ENCODE measurements around the gene L3MBTL1.
A peak's percentile ranks its signal among the peaks of the same experiment; 100 is the strongest.
"Not testable (repeated sequence)": the region's sequence is repeated elsewhere in the genome, so short reads cannot be mapped to it uniquely, and the experiment has no call there.

The L3MBTL1 gene

DNA sequence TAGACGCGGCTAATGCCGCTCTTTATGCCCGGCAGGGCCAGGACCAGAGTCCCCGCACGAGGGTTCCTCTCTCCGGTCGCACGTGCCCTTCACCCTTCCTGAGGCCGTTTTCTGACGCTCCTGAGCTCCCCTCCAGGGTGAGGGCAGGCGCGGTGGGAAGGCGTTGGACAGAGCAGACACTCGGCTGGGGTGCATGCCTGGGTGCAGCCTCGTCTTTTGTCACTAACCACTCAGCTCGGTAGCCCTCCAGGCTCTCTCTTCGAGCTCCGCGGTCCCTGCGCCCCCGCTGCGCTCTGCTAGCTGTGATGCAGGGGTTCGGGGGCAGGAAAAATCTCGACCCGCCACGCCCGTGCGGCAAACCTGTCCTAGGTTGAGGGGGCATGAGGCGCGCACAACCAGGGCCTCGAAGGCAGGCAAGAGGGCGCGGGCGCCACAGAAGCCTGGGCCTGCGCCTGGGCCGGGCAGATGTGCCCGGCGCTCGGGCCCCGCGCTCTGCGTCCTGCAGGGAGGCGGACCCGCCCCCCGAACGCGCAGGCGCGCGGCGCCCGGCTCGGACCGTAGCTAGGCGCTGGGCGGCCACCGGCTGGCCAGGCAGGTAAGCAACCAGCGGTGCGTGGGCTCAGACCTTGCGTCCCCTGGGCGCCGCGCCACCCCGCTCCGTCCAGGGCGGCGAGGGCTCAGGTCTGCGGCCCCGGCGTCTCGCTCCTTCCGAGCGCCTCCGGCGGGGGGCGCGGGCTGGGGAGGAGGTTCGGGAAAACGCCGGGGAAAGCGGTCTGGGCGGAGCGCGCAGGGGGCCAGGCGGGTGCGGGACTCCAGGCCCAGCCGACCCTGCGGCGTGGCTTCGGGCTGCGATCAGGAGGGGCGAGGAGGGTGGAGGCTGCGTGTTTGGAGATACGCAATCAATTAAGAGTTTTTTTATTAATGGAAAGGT is at the start of gene L3MBTL1:
Gene L3MBTL1 (plus strand): TSS at position 548 of the 931 bp plus-strand sequence. CDS start 5,807 bp downstream, outside the sequence.
- DNase-seq: peak; percentile 73

- peak; percentile 53 for DNase-seq
Observed at GRCh38 chr20:43458422-43458924, 49.0 kb upstream of the L3MBTL1 start.

GRCh38 chr20:43459022-43459942 is 48.2 kb upstream of the L3MBTL1 start:
- DNase-seq: no peak

GRCh38 chr20:43460172-43460829 is 47.2 kb upstream of the L3MBTL1 start:
- DNase-seq: no peak

GRCh38 chr20:43460830-43461200 is 46.7 kb upstream of the L3MBTL1 start:
- DNase-seq: no peak

DNA sequence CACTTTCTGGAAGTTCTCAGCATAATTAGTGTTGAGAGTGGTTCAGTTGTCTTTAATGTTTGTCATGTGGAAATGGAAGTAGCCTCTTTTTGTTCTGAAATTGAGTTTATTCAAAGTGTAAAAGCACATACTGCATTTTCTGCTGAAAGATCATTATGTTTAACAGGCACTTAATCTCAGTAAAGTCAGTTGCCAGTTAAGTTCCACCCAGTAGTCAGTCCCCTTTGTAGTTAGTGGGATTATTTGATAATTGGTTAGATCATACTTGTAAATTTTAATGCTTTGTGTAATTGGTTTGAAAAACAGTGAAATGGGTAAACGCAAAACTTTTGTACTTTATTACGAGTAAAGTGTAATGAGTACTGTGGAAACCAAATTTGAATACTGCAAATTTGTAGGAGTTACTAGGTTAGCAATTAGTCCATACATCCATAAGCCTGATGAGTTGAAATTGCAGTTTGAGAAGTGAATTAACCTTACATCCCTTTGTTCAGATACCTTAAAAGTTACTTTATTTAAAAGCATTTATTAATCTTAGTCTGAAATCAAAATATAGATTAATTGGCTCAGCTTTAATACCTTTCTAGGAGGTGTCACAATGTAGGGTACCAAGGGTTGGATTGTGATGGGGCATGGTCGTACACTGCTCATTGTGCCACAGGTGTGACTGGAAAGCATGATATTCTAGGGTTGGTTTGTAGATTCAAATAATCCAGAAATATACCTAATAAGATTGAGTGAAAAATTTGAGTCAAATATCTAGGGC is 45.4 kb upstream of the L3MBTL1 start:
- no peak for DNase-seq

- DNase-seq: no peak
Observed at GRCh38 chr20:43462660-43463526, 44.6 kb upstream of the L3MBTL1 start.

DNA sequence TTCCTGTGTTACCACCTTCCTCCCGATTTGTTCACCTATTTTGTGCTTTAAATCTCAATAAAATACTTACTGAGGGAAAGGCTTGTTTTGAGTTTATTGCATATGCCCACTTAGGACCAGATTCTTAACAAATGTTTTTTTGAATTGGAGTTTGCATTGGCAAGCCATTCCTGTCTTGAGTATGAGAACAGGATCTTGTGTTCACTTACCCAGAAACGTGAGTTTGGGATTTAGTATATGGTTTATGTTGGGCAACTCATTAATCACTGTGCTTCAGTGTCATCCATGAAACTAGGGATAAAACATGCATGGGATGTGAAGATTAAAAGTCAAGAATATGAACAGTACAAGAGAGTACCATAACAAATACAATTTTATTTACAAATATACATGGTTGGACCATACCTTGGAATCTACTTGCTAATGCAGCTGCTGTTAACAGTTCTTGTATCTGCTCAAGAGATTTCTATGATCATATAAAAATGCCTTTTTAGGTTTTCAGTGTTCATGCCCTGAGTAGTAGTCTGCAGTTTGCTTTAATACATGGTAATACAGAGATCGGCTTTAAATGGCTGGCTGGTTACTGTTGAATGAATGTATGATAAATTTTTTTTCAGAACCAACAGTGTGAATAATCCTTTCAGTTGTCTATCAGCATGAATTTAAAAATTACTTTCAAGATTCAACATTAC is 43.8 kb upstream of the L3MBTL1 start:
- DNase-seq: no peak

DNA sequence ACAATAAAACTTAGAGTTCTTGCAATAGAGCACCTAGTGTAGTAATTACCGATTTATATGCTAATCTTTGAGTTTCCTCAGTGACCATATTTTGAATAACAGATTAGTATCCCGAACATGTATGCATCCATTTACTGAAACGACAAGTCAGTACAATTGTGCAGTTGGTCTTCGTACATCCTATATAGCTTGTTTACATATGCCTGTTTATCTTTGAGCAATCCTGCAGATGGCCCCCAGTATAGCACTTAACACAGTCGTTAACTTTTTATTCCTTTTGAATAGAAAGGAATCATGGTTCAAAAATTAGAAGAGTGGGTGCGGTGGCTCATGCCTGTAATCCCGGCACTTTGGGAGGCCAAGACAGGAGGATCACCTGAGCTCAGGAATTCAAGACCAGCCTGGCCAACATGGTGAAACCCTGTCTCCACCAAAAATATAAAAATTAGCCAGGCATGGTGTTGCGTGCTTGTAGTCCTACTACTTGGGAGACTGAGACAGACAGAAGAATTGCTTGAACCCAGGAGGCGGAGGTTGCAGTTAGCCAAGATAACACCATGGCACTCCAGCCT is 43.2 kb upstream of the L3MBTL1 start:
- DNase-seq: no peak

DNA sequence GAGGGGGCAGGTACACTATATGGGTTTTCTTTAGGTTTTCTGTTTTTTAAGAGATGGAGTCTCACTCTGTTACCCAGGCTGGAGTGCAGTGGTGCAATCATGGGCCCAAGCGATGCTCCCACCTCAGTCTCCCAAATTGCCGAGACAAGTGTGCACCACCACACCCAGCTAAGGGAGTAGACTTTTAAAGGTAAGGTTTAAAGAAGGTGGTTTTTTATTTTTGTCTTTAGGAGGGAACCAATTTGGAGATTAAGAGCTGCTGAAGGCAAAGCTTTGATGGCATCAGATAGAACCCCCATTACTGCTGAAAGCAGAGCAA is 41.9 kb upstream of the L3MBTL1 start:
- no peak for DNase-seq

- DNase-seq: no peak
Observed at GRCh38 chr20:43467589-43467988, 39.9 kb upstream of the L3MBTL1 start.

- no peak for DNase-seq
Observed at GRCh38 chr20:43472671-43473380, 34.7 kb upstream of the L3MBTL1 start.

DNA sequence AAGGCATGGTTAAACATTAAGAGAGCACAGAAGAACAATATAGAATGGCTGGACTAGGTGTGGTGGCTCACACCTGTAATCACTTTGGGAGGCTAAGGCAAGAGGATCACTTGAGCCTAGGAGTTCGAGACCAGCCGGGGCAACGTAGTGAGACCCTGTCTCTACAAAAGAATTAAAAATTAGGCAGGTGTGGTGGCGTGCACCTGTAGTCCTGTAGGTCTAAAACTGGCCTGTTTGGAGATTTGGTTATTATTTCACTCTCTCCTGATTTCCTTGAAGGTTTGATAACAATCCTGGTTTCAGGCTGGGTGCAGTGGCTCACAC is 34.2 kb upstream of the L3MBTL1 start:
- no peak for DNase-seq

- no peak for DNase-seq
Observed at GRCh38 chr20:43477193-43477592, 30.3 kb upstream of the L3MBTL1 start.

DNA sequence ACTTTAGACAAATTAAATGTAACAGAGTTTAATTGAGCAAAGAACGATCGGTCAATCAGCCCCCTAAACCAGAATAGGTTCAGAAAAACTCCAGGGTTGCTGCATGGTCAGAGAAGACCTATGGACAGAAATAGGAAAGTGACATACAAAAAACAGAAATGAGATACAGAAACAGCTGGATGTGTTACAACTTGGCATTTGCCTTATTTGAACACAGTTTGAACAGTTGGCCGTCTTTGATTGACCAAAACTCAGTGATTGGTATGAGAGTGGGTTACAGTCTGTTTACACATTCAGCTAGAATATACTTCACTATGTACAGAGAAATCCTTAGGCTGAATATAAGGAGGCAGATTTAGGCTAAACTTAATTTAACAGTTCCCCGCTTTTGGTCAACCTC is 29.9 kb upstream of the L3MBTL1 start:
- DNase-seq: no peak

DNA sequence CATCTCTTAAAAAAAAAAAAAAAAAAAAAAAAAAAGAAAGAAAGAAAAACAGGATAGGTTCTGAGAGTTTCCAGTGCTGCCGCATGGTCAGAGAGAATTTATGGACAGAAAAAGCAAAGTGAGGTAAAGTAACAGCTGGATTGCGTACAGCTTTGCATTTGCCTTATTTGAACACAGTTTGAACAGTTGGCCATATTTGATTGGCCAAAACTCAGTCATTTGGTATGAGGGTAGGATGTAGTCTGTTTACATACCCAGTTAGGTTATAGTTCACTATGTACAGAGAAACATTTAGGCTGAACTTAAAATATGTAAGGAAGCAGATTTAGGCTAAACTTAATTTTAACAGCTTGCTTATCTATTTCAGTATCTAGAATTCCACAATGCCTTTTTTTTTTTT is 17.5 kb upstream of the L3MBTL1 start:
- DNase-seq: no peak

- no peak for DNase-seq
Observed at GRCh38 chr20:43492101-43492500, 15.4 kb upstream of the L3MBTL1 start.

- DNase-seq: no peak
Observed at GRCh38 chr20:43495388-43495787, 12.1 kb upstream of the L3MBTL1 start.

DNA sequence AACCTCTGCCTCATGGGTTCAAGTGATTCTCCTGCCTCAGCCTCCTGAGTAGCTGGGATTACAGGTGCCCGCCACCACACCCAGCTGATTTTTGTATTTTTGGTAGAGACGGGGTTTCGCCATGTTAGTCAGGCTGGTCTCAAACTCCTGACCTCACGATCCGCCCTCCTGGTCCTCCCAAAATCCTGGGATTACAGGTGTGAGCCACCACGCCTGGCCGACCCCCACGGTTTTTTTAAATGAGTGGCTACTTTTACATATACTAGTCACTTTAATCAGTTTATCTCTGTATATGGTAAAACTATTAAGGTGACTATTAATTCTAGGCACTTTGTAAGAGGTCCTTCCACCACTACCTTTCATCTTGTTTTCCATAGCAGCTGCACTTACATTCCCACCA is 5.5 kb upstream of the L3MBTL1 start:
- not testable (repeated sequence) for DNase-seq

DNA sequence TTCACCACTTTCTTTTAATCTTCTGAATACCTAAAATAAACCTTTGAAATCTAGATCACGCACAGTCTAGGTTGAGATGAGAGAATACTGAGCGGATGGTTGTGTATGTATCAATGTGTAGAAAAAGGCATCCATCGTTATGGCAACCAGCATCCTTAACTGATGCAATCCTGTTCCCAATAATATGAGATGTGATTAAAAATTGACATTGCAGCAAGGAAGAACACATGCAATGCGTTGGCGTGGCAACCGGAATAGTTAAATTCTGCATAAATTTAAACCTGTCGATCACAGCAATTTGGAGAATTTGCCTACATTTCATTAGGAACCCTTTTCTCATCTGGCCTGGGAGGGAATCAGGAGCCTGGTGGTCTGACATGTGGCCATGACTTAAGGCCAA is 1.3 kb upstream of the L3MBTL1 start:
- DNase-seq: no peak
